Calu3 (cell line): ENCODE results near the gene FAM174C. TPM values are rescaled to one million over a fixed set of nuclear protein-coding genes. Genes with fewer than 3 reads are reported as not detected.

Source experiments
- BruUV-seq: library from RNA; stranded (reverse); fragments of 400-500 nt; replicated peaks from 2 replicates; lab custom pipeline; 2021; lab: Mats Ljungman, UMichigan
- CTCF ChIA-PET: fragments of 300-600 bp; sonication (Branson Sonifier 250); formaldehyde crosslinking; loops from one replicate; lab custom pipeline; 2022; ENCODE audit warnings: antibody characterized with exemption; lab: Charles Lee
- DNase-seq: peaks from one replicate; pipeline ENCODE4 v3.0.0; 2022
- H3K27ac Mint-ChIP-seq: one replicate; pipeline ENCODE4 v1.8.0; 2022; ENCODE audit warnings: mixed read lengths; ENCODE audit not compliant: unreplicated experiment
- H3K27me3 Mint-ChIP-seq: one replicate; pipeline ENCODE4 v1.8.0; 2022; ENCODE audit warnings: mixed read lengths; ENCODE audit not compliant: unreplicated experiment
- H3K36me3 Mint-ChIP-seq: one replicate; pipeline ENCODE4 v1.8.0; 2022; ENCODE audit warnings: mild to moderate bottlenecking, moderate library complexity, mixed read lengths; ENCODE audit not compliant: insufficient read depth, unreplicated experiment
- H3K4me1 Mint-ChIP-seq: one replicate; pipeline ENCODE4 v1.8.0; 2022; ENCODE audit warnings: mild to moderate bottlenecking, low read depth, mixed read lengths; ENCODE audit not compliant: unreplicated experiment
- H3K4me3 Mint-ChIP-seq: one replicate; pipeline ENCODE4 v1.8.0; 2022; ENCODE audit warnings: mild to moderate bottlenecking, low read depth, moderate library complexity, mixed read lengths; ENCODE audit not compliant: unreplicated experiment
- H3K9me3 Mint-ChIP-seq: one replicate; pipeline ENCODE4 v1.8.0; 2022; ENCODE audit warnings: low read depth, mixed read lengths; ENCODE audit not compliant: unreplicated experiment
- intact Hi-C: fragments of 100-400 bp; cut with micrococcal nuclease; formaldehyde crosslinking; loops from one replicate; pipeline ENCODE4 v1.10.0; 2022; ENCODE audit not compliant: unreplicated experiment
- total RNA-seq: library from RNA; stranded (reverse); gene quantifications from 2 replicates; pipeline ENCODE4 v1.2.3, GENCODE V29; 2022
- TF ChIP-seq, protein P1 (sequence below): fragments of 200-600 bp; IDR thresholded peaks from one replicate; pipeline ENCODE4 v1.8.0; 2022; ENCODE audit warnings: antibody characterized with exemption; ENCODE audit not compliant: unreplicated experiment

FAM174C gene
- total RNA-seq, 1 experiment from 2014 or later: 34.4 TPM

DNA sequence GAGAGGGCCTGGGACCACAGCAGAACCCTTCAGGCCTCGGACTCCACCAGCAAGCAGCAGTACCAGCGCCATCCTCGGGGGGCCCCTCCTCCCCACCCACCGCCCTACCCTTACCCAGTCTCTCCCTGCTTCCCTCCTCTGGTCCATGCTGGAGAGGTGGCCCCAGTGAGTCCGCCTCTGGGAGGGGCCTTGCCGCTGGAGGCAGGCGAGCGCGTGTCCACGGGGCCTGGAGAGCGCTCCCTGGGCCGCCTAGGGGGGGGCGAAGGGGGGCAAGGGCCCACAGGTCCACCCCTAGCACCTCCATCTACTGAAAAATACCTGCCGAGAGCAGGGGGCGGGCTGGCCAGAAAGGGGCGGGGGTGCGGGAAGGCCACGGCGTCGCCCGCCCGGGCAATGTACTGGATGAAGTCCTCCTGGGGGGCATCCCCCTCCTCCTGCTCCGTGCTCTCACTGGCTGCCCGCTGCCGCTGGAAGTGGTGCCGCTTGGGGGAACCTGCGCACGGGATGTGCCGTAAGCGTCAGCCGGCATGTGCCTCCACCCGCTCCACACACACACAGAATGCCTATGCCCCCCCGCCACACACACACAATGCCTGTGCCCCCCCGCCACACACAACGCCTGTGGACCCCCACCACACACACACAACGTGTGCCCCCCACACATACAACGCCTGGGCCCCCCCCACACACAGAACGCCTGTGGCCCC lies 44.4 kb upstream of the FAM174C start:
- Mint-ChIP-seq H3K4me3 (no peak overlapping the region), H3K4me1 (peaks cover 14% of the 10 kb centered on the region), H3K27ac (no peak overlapping the region), H3K36me3 (peaks cover 23% of the 10 kb centered on the region), H3K27me3 (no peaks in the 10 kb centered on the region), H3K9me3 (no peaks in the 10 kb centered on the region)
- no peak for DNase-seq
- CTCF ChIA-PET: no interaction called here
- TF ChIP-seq, protein P1, sequence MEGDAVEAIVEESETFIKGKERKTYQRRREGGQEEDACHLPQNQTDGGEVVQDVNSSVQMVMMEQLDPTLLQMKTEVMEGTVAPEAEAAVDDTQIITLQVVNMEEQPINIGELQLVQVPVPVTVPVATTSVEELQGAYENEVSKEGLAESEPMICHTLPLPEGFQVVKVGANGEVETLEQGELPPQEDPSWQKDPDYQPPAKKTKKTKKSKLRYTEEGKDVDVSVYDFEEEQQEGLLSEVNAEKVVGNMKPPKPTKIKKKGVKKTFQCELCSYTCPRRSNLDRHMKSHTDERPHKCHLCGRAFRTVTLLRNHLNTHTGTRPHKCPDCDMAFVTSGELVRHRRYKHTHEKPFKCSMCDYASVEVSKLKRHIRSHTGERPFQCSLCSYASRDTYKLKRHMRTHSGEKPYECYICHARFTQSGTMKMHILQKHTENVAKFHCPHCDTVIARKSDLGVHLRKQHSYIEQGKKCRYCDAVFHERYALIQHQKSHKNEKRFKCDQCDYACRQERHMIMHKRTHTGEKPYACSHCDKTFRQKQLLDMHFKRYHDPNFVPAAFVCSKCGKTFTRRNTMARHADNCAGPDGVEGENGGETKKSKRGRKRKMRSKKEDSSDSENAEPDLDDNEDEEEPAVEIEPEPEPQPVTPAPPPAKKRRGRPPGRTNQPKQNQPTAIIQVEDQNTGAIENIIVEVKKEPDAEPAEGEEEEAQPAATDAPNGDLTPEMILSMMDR: no peak
- no TSS peak for BruUV-seq
- intact Hi-C loops: no loop called here

- H3K27ac Mint-ChIP-seq: no peak overlapping the region
- no peaks in the 10 kb centered on the region for H3K9me3 Mint-ChIP-seq
- peaks cover 29% of the 10 kb centered on the region for H3K36me3 Mint-ChIP-seq
- no peak for DNase-seq
- H3K4me1 Mint-ChIP-seq: peaks cover 14% of the 10 kb centered on the region
- CTCF ChIA-PET: no interaction called here
- TF ChIP-seq, protein P1: no peak
- no peaks in the 10 kb centered on the region for H3K27me3 Mint-ChIP-seq
- no peak overlapping the region for H3K4me3 Mint-ChIP-seq
- intact Hi-C loops: no loop called here
- BruUV-seq: no TSS peak
Observed at GRCh38 chr19:1231729-1232637, 43.3 kb upstream of the FAM174C start.

GRCh38 chr19:1232652-1233072 lies 42.7 kb upstream of the FAM174C start:
- DNase-seq: no peak
- no peak overlapping the region for H3K4me3 Mint-ChIP-seq
- CTCF ChIA-PET: no interaction called here

DNA sequence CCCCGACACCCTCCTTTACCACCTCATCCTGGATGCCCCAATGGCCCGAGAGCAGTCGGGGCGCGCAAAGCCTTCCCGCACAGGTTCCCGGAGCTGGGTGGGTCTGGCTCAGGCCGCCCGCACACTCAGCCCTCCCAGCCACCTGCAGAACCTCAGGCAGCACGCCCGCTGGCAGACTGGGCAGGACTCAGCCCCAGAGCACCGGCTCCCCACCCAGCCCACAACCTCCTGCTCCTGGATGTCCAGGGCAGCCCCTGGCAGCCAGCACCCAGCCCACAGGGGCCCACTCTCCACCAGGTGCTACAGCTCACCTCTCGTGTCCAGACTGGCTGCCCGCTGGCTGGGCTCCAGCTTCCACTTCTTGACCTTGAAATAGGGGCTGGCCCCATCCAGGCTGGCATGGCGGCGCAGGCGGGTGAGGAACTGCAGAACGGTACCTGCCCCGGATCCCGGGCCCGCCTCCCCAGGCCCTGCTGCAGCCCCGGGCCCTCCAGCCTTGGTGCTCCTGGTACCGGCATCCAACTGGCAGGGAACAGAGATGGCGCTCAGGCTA lies 42.1 kb upstream of the FAM174C start:
- Mint-ChIP-seq H3K9me3 (no peaks in the 10 kb centered on the region), H3K36me3 (peaks cover 25% of the 10 kb centered on the region), H3K27ac (no peak overlapping the region), H3K4me3 (no peak overlapping the region), H3K4me1 (peaks cover 14% of the 10 kb centered on the region), H3K27me3 (no peaks in the 10 kb centered on the region)
- intact Hi-C loops: no loop called here
- TF ChIP-seq, protein P1: no peak
- CTCF ChIA-PET: no interaction called here
- DNase-seq: no peak
- BruUV-seq: no TSS peak

More at GRCh38 chr19:1232652-1233072, 42.7 kb upstream of the FAM174C start:
- H3K36me3 Mint-ChIP-seq: peaks cover 28% of the 10 kb centered on the region
- H3K27ac Mint-ChIP-seq: no peak overlapping the region
- TF ChIP-seq, protein P1: no peak
- peaks cover 14% of the 10 kb centered on the region for H3K4me1 Mint-ChIP-seq
- H3K27me3 Mint-ChIP-seq: no peaks in the 10 kb centered on the region
- no peaks in the 10 kb centered on the region for H3K9me3 Mint-ChIP-seq
- no TSS peak for BruUV-seq
- intact Hi-C loops: no loop called here
